ENCODE measurements around the gene KRTAP10-4.

- TF ChIP-seq POLR2AphosphoS5 (IDR thresholded peaks at IDR 0.05; ENCODE audit: low read depth, low read length) (no peak), REST (IDR thresholded peaks at IDR 0.05; ENCODE audit: insufficient read depth in 1 of 2, low read depth in 2 of 2, low read length in 2 of 2) (no peak)
Observed at GRCh38 chr21:44527156-44527982, 46.2 kb upstream of the KRTAP10-4 start.
